GM23338 (cell line): ENCODE measurements around the gene STIM2. TPM values are rescaled to one million over a fixed set of nuclear protein-coding genes. Genes with fewer than 3 reads are reported as not detected.

Experiments used
- ATAC-seq: fragments of 200-7000 bp; cut with Tn5 transposase; 3 replicates; pipeline ENCODE4 v1.9.1; 2020
- DNase-seq: peaks from one replicate; pipeline ENCODE4 v3.0.0-alpha.2; 2015; ENCODE audit warnings: low spot score
- H2AFZ ChIP-seq: fragments of 200-600 bp; sonication (generic); 2 replicates; pipeline ENCODE4 v1.8.0; 2016; ENCODE audit warnings: antibody characterized with exemption, mild to moderate bottlenecking, moderate library complexity
- H3F3A ChIP-seq: fragments of 200-600 bp; sonication (generic); replicated peaks from 2 replicates; pipeline ENCODE4 v1.8.0; 2017; ENCODE audit warnings: antibody characterized with exemption, mixed run types, low read depth
- H3K27ac ChIP-seq: fragments of 200-600 bp; sonication (generic); 2 replicates; pipeline ENCODE4 v1.6.1; 2016; ENCODE audit warnings: low read depth
- H3K27me3 ChIP-seq: fragments of 200-600 bp; sonication (generic); 2 replicates; pipeline ENCODE4 v1.8.0; 2016; ENCODE audit warnings: mild to moderate bottlenecking, mixed run types, moderate library complexity; ENCODE audit not compliant: insufficient read depth
- H3K36me3 ChIP-seq: fragments of 200-600 bp; sonication (generic); 2 replicates; pipeline ENCODE4 v1.8.0; 2016; ENCODE audit warnings: mild to moderate bottlenecking; ENCODE audit not compliant: insufficient read depth
- H3K4me1 ChIP-seq: fragments of 200-600 bp; sonication (generic); 2 replicates; pipeline ENCODE4 v1.8.0; 2016; ENCODE audit warnings: mild to moderate bottlenecking, moderate library complexity; ENCODE audit not compliant: insufficient read depth
- H3K4me2 ChIP-seq: fragments of 200-600 bp; sonication (generic); 2 replicates; pipeline ENCODE4 v1.7.1; 2017; ENCODE audit warnings: mixed run types
- H3K4me3 ChIP-seq: fragments of 200-600 bp; sonication (generic); 2 replicates; pipeline ENCODE4 v1.6.1; 2016; ENCODE audit warnings: mixed run types
- H3K79me2 ChIP-seq: fragments of 200-600 bp; sonication (generic); replicated peaks from 2 replicates; pipeline ENCODE4 v1.8.0; 2017; ENCODE audit warnings: mild to moderate bottlenecking; ENCODE audit not compliant: insufficient read depth
- H3K9me2 ChIP-seq: fragments of 200-600 bp; sonication (generic); 2 replicates; pipeline ENCODE4 v1.8.0; 2017; ENCODE audit not compliant: insufficient read depth
- H4K20me1 ChIP-seq: fragments of 200-600 bp; sonication (generic); replicated peaks from 2 replicates; pipeline ENCODE4 v1.8.0; 2017; ENCODE audit warnings: mild to moderate bottlenecking; ENCODE audit not compliant: insufficient read depth
- H3K27ac Mint-ChIP-seq: 2 replicates; pipeline ENCODE4 v1.8.0; 2020; ENCODE audit warnings: inconsistent platforms, mild to moderate bottlenecking, moderate library complexity, mixed read lengths
- H3K27me3 Mint-ChIP-seq: 3 replicates; pipeline ENCODE4 v1.8.0; 2022; ENCODE audit warnings: low read depth, mild to moderate bottlenecking, moderate library complexity, mixed read lengths, inconsistent platforms; ENCODE audit not compliant: insufficient read depth, poor library complexity
- H3K36me3 Mint-ChIP-seq: 3 replicates; pipeline ENCODE4 v1.8.0; 2021; ENCODE audit warnings: low read depth, mild to moderate bottlenecking, inconsistent platforms, moderate library complexity, mixed read lengths
- H3K4me1 Mint-ChIP-seq: 3 replicates; pipeline ENCODE4 v1.8.0; 2020; ENCODE audit warnings: mild to moderate bottlenecking, inconsistent platforms, mixed read lengths
- H3K4me3 Mint-ChIP-seq: 3 replicates; pipeline ENCODE4 v1.8.0; 2021; ENCODE audit warnings: moderate library complexity, mild to moderate bottlenecking, inconsistent platforms, mixed read lengths
- H3K9me3 Mint-ChIP-seq: 3 replicates; pipeline ENCODE4 v1.8.0; 2020; ENCODE audit warnings: moderate library complexity, mild to moderate bottlenecking, inconsistent platforms, mixed read lengths
- ETS1 ChIP-seq: IDR thresholded peaks from 2 replicates; pipeline ENCODE4 v1.6.1; 2016; ENCODE audit warnings: antibody characterized with exemption
- EZH2phosphoT487 ChIP-seq: fragments of 200-600 bp; sonication (generic); IDR thresholded peaks from one replicate; pipeline ENCODE4 v1.8.1; 2018; ENCODE audit warnings: antibody characterized with exemption; ENCODE audit not compliant: unreplicated experiment
- JUNB ChIP-seq: IDR thresholded peaks from one replicate; pipeline ENCODE4 v1.6.1; 2016; ENCODE audit warnings: antibody characterized with exemption; ENCODE audit not compliant: unreplicated experiment
- REST ChIP-seq: IDR thresholded peaks from one replicate; pipeline ENCODE4 v1.6.1; 2018; ENCODE audit warnings: antibody characterized with exemption; ENCODE audit not compliant: unreplicated experiment
- ZNF114 ChIP-seq: fragments of 250-450 bp; sonication (Bioruptor Pico); IDR thresholded peaks from 2 replicates; pipeline ENCODE4 v1.5.0; 2020; ENCODE audit warnings: mild to moderate bottlenecking, moderate library complexity
- ZNF462 ChIP-seq: fragments of 250-450 bp; sonication (Bioruptor Pico); IDR thresholded peaks from 2 replicates; pipeline ENCODE4 v1.5.0; 2020; ENCODE audit warnings: mild to moderate bottlenecking, moderate library complexity
- polyA plus RNA-seq: library from polyadenylated mRNA; unstranded; fragments of >200 nt; fragmentation: Nextera tagmentation; extraction: Ambion mirVana; gene quantifications from 2 replicates; pipeline ENCODE4 v1.2.1, GENCODE V29; 2016
- total RNA-seq: library from RNA; depleted of rRNA; stranded (reverse); fragments of >200 nt; shearing (Covaris generic); gene quantifications from 2 replicates; pipeline ENCODE4 v1.2.3, GENCODE V29; 2014

STIM2 gene
- total and polyA plus RNA-seq, 2 experiments from 2014 or later, result 13.1 to 17.8 TPM

- no peak for TF ChIP-seq ZNF462 (CRISPR knock-in tag)
These were observed 47.3 kb downstream of the STIM2 start (continued) for GRCh38 chr4:26907731-26908599.

GRCh38 chr4:26909369-26909768 lies 48.7 kb downstream of the STIM2 start:
- H3K9me3 Mint-ChIP-seq, result no peaks in the 10 kb centered on the region
- H3K4me1 Mint-ChIP-seq, result peaks cover 40% of the 10 kb centered on the region
- Histone ChIP-seq H3K4me1 (peaks cover 32% of the 10 kb centered on the region), H3K27ac (no peak overlapping the region), H4K20me1 (no peaks in the 10 kb centered on the region; the same call in 1 of the 2 replicates), H3K27me3 (no peaks in the 10 kb centered on the region), H3F3A (no peaks in the 10 kb centered on the region), H3K79me2 (peaks cover 30% of the 10 kb centered on the region), H3K4me2 (no peak overlapping the region), H3K4me3 (no peak overlapping the region), H3K9me2 (no peaks in the 10 kb centered on the region), H3K36me3 (no peaks in the 10 kb centered on the region), H2AFZ (no peak overlapping the region)
- H3K27me3 Mint-ChIP-seq, result no peaks in the 10 kb centered on the region
- DNase-seq, result no peak
- no peaks in the 10 kb centered on the region for H3K36me3 Mint-ChIP-seq
- no peak for ATAC-seq
- no peak overlapping the region for H3K4me3 Mint-ChIP-seq
- H3K27ac Mint-ChIP-seq, result no peak overlapping the region
- TF ChIP-seq ETS1 (no peak), EZH2phosphoT487 (no peak), JUNB (no peak), ZNF114 (CRISPR knock-in tag) (no peak), REST (no peak)
